HG03378 (cell line): ENCODE data around the gene TMEM150A.
"Not testable (repeated sequence)": the region's sequence is repeated elsewhere in the genome, so short reads cannot be mapped to it uniquely, and the experiment has no call there.

Experiments used
- ATAC-seq: cut with Tn5 transposase; IDR thresholded peaks from one replicate; pipeline ENCODE4 v1.9.1; 2021; ENCODE audit warnings: mild to moderate bottlenecking, moderate library complexity; ENCODE audit not compliant: unreplicated experiment

TMEM150A gene, protein sequence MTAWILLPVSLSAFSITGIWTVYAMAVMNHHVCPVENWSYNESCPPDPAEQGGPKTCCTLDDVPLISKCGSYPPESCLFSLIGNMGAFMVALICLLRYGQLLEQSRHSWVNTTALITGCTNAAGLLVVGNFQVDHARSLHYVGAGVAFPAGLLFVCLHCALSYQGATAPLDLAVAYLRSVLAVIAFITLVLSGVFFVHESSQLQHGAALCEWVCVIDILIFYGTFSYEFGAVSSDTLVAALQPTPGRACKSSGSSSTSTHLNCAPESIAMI

GRCh38 chr2:85602476-85603234, at the start of gene TMEM150A:
TMEM150A (minus strand) TSS chr2:85602698; CDS start chr2:85601948, 750 bp downstream.
- ATAC-seq: peak; percentile 76

DNA sequence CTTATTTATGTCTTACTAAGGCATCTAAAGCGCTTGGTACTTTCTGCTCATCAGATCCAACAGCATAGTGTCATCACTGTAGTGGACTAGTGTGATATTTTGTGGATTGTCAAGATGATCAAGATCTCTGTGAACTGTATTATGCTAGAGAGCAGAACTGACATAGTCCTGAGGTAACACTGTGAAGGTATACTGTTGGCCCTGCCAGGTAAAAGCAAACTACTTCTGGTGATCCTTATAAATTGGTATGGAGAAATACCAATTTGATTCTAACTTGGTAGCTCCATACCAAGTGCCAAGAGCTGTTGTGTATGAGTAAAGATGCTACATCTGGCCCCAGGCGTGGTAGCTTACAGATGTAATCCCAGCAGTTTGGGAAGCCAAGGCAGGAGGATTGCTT, 49.6 kb upstream of the TMEM150A start:
- no peak for ATAC-seq

DNA sequence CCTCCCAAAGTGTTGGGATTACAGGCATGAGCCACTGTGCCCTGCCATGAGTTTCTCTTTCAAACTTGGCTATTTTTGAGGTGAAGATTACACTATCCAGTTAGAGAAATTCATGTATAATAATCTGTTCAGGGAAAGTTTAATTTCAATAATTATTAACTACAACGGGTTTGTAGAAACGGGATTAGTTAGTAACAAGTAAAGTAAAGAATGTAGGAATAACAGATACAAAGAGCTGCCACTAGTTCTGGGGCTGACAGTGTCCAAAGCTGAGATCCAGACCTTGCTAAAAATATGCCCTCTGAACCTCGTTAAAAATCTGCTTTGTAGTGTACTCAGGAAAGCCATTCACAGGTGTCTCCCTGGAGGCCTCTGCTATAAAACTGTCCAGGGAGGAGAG, 48.6 kb upstream of the TMEM150A start:
- ATAC-seq: no peak

- no peak for ATAC-seq
Measured at GRCh38 chr2:85650456-85650855, 48.0 kb upstream of the TMEM150A start.

- no peak for ATAC-seq
Measured at GRCh38 chr2:85649201-85650190, 47.0 kb upstream of the TMEM150A start.

DNA sequence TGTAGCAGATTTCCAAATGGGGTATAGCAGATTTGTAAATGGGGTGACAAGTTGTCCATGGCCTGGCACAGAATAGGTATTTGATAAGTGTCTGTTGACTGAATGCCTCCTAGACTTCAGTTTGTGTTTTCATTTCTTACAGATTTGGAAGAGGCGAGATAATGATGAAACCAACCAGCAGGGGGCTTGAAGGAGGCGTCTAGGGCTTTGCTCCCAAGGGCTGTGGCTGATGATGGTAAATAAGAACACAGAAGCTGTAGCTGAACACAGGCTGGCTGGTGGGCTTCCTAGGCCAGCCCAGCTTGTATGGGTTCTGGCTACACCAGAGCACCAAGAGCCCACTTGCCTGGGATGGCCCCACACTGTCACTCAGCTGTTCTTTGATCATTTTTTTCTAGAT, 46.1 kb upstream of the TMEM150A start:
- no peak for ATAC-seq

DNA sequence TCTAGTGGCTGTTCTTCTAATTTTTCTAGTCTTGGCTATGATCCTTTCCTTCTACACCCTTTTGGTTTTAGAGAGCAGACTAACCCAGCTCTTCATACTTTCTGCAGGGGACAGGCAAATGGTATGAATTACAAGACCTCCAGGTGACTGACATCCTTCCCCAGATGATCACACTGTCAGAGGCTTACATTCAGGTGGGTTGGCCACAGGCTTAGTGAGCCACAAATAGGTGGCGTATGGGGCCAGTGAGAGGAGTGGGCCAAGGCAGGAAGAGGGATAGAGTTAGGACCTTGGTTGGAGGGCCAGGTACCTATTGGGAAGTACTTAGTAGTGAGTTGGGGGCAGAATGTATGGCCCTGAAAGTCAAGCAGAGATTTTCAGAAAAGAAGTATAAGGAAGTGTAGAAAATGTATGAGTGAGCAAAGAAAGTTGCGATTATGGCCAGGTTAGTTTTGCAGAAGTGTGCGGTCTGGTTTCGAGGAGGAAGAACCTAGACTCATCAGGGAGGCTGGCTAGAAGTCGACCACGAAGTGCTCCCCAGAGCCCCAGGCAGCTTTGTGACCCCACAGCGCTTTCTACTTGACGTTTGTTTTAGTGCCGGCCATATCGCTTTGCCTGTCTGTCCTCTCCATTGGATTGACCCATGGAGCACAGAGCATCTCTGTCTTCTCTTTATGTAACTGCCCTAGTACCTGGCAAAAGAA, 45.5 kb upstream of the TMEM150A start:
- no peak for ATAC-seq

DNA sequence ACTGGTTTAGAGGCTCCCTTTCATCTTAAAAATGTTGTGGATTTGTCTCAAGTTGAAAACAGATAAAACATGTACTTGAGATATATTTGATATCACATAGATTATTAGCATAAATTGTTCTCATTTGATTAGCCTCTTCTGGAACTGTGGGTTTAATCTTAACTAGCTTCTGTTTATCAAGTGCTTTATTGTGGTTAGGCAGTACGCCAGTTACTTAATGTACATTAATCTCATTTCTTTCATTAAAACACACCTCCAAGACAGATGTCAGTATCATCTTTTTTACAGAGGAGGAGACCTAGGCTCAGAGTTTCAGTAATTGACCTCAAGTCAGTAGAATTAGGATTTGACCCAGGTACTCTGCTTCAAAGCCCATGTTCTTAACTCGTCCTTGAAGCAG, 43.7 kb upstream of the TMEM150A start:
- no peak for ATAC-seq

- no peak for ATAC-seq
Measured at GRCh38 chr2:85644909-85645308, 42.4 kb upstream of the TMEM150A start.

DNA sequence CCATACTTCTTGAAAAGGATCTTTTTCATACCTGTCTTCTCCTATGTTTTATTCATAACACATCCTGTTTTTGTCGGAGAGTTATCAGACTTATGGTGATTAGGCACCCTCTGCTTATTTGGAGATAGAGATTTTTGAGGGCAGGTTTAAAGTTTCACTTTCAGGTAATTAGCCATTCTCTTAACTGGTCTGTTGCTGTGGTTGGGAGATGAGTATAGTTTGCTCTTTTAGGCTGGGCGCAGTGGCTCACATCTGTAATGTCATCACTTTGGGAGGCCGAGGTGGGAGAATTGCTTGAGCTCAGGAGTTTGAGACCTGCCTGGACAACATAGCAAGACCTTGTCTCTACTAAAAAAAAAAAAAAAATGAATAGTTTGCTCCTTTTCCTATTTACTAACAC, 40.2 kb upstream of the TMEM150A start:
- no peak for ATAC-seq

DNA sequence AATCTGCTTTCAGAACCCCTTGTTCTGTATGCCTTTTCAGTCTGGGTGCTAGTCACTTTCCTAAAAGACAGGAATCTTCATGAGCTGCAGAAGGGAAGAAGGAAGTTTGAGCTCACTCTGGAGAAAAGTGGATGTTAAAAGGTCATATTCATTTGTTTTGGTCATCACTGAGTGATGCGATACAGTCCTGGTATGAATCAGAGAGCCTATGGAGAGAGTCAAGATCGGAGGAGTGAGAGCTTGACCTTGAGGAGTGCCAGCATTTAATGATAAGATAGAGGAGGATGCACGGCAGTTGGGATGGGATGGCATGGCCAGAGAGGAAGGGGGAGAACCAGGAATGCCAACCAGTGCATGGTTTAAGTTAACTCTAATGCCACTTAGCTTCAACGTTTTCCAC, 33.1 kb upstream of the TMEM150A start:
- ATAC-seq: no peak

DNA sequence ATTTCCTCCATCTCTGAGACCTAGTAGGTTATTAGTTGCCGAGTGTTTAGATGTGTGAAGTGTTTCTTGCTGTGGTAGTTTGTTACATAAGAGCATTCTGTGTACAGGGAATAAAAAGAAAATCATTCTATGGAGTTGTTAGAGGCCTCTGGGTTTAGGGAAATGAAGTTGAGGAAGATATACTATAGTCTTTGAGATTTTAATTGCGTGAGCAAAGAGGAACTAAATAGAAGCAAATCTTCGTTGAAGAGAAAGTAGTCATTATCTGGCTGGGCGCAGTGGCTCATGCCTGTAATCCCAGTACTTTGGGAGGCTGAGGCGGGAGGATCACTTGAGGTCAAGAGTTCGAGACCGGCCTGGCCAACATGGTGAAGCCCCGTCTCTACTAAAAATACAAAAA, 32.5 kb upstream of the TMEM150A start:
- no peak for ATAC-seq

DNA sequence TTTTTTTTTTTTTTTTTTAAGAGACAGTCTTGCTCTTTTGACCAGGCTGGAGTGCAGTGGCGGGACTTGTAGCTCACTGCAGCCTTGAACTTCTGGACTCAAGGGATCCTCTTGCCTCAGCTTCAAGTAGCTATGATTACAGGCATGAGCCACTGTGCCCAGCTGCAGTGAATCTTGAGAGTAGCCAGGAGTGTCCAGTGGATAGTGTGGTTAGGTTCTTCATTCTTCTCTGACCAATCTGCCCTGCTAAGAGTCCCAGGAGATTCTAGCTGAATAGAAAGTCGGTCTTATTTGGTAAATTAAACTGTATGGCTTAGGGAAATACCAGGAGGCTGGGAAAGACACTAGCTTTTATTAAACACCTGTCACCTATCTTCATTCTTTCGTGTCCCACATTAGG, 28.8 kb upstream of the TMEM150A start:
- ATAC-seq: no peak

DNA sequence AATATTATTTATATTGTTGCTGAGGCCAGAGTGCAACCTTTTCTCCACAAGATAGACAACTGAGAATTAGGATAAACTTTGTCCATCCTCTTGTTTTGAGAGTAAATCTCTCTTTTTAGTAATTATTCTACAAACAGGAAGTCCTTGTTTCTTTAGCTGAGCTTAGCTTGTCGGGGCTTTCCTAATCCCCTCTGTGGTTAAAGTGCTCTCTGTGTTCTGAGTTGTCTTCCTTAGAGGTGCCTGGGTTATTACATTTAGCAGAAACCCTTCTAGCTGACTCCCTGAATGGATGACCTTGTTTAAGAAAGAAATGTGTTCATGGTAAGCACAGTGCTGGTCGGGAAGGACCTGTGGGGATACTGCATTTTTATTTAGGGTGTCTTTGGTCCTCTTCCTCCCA, 26.2 kb upstream of the TMEM150A start:
- peak; percentile 70 for ATAC-seq

DNA sequence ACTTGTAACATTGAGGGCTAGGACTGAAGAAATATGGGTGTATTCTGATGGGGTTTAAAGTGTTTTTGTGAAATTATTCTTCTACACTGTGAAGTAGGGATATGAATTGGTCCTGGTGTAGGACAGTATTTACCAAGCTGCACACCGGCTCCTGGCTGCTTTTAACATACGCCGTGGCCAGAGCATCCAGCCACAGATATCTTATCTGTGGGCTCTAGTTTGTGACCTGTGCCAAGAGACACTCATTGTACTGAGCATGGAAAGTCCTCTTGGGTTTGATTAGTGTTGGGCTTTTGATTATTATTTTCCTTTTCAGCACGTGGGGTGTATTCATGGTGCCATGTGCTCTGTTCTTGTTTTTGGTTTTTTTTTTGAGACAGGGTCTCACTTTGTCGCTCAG, 21.5 kb upstream of the TMEM150A start:
- ATAC-seq: no peak

- no peak for ATAC-seq
Measured at GRCh38 chr2:85621338-85621737, 18.8 kb upstream of the TMEM150A start.

GRCh38 chr2:85619617-85620016, 17.1 kb upstream of the TMEM150A start:
- no peak for ATAC-seq

GRCh38 chr2:85617723-85618122, 15.2 kb upstream of the TMEM150A start:
- ATAC-seq: not testable (repeated sequence)

- no peak for ATAC-seq
Measured at GRCh38 chr2:85615413-85615728, 12.9 kb upstream of the TMEM150A start.

DNA sequence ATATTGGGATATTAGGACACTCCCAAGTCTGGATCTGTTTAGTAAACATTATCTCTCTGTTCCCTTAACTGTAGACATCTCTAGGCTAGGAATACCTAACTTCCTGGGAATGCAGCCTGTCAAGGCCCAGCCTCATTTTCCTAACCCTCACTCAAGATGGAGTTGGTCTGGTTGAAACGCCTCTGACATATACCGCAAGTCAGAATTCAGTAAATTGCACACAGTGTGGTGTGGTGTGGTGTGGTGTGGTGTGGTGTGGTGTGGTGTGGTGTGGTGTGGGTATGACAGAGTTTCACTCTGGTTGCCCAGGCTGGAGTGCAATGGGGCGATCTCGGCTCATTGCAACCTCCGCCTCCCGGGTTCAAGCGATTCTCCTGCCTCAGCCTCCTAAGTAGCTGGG, 12.3 kb upstream of the TMEM150A start:
- ATAC-seq: not testable (repeated sequence)
